ENCODE data around the gene C2CD2L.

Gene C2CD2L

GRCh38 chr11:119107538-119108145 is 498 bp downstream of the C2CD2L start:
- TF ChIP-seq, protein P1, sequence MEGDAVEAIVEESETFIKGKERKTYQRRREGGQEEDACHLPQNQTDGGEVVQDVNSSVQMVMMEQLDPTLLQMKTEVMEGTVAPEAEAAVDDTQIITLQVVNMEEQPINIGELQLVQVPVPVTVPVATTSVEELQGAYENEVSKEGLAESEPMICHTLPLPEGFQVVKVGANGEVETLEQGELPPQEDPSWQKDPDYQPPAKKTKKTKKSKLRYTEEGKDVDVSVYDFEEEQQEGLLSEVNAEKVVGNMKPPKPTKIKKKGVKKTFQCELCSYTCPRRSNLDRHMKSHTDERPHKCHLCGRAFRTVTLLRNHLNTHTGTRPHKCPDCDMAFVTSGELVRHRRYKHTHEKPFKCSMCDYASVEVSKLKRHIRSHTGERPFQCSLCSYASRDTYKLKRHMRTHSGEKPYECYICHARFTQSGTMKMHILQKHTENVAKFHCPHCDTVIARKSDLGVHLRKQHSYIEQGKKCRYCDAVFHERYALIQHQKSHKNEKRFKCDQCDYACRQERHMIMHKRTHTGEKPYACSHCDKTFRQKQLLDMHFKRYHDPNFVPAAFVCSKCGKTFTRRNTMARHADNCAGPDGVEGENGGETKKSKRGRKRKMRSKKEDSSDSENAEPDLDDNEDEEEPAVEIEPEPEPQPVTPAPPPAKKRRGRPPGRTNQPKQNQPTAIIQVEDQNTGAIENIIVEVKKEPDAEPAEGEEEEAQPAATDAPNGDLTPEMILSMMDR (IDR thresholded peaks at IDR 0.05; ENCODE audit: extremely low read depth, missing control alignments): no peak
- DNase-seq (ENCODE audit: low spot score): peak; percentile 59

GRCh38 chr11:119108146-119108856 is 1.2 kb downstream of the C2CD2L start:
- peak; percentile 58 for DNase-seq (ENCODE audit: low spot score)
- TF ChIP-seq, protein P1 (IDR thresholded peaks at IDR 0.05; ENCODE audit: extremely low read depth, missing control alignments): no peak

DNA sequence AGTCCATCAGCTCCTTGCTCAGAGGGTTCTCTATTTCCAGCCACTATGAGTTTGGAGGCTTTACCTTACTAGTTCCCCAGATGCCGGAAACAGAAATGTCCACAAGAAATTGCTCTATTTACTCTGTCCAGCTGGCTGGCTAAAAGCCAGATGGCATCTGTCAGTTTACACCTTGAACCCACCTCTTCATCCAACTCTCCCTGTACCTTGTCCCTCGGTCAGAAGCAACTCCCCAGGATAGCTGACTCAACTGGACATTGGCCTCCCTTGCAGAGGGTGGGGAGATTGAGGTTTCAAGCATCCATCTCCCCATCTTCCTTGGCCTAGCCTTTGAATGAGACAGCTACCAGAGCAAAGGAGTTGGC is 1.7 kb downstream of the C2CD2L start:
- DNase-seq (ENCODE audit: low spot score): no peak
- TF ChIP-seq, protein P1 (IDR thresholded peaks at IDR 0.05; ENCODE audit: extremely low read depth, missing control alignments): no peak

- DNase-seq (ENCODE audit: low spot score): no peak
Observed at GRCh38 chr11:119109843-119110242, 2.7 kb downstream of the C2CD2L start.

DNA sequence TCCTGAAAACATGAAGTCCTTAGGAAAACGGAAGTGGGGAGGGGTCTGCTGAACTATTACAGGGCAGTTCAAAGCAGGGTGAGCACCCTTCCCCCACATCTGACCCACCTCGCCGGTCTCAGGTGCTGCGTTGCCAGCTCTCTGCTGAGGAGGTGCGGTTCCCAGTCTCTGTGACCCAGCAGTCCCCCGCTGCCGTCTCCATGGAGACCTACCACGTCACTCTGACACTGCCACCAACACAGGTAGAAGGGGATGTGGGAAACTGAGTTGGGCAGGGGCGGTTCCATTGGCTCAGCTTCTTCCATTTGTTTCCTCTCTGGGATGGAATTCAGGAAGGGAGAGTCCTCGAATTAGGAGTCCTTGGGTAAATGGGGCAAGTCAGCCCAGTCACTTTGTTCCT is 3.3 kb downstream of the C2CD2L start:
- DNase-seq (ENCODE audit: low spot score): no peak
- TF ChIP-seq, protein P1 (IDR thresholded peaks at IDR 0.05; ENCODE audit: extremely low read depth, missing control alignments): no peak

More at GRCh38 chr11:119109843-119110242, 2.7 kb downstream of the C2CD2L start:
- TF ChIP-seq, protein P1 (IDR thresholded peaks at IDR 0.05; ENCODE audit: extremely low read depth, missing control alignments): no peak

GRCh38 chr11:119111361-119111925 is 4.3 kb downstream of the C2CD2L start:
- TF ChIP-seq, protein P1 (IDR thresholded peaks at IDR 0.05; ENCODE audit: extremely low read depth, missing control alignments): no peak
- DNase-seq (ENCODE audit: low spot score): no peak

DNA sequence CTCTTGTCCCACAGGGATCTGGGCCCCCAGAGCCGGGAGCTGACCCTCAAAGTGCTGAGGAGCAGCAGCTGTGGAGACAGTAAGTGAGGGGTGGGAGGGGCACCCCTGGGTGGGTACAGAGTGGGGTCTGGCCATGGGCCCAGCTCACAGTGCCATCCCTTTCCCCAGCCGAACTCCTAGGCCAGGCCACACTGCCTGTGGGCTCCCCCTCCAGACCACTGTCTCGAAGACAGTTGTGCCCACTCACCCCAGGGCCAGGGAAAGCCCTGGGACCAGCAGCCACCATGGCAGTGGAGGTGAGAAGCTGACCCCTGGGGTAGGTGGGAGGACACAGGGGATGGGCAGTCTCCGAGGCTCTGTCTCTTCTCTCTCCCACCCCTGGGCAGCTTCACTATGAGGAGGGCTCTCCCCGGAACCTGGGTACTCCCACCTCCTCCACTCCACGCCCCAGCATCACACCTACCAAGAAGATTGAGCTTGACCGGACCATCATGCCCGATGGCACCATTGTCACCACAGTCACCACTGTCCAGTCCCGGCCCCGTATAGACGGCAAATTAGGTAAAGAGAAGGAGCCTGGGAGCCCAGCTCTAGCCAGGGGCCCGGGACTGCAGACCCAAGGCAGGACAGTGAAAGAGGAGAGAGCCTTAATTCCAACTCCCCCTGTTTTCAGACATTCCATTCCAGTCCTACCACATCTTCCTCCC is 5.3 kb downstream of the C2CD2L start:
- TF ChIP-seq, protein P1 (IDR thresholded peaks at IDR 0.05; ENCODE audit: extremely low read depth, missing control alignments): no peak
- no peak for DNase-seq (ENCODE audit: low spot score)
